ENCODE data around the gene HMGA1.

DNA sequence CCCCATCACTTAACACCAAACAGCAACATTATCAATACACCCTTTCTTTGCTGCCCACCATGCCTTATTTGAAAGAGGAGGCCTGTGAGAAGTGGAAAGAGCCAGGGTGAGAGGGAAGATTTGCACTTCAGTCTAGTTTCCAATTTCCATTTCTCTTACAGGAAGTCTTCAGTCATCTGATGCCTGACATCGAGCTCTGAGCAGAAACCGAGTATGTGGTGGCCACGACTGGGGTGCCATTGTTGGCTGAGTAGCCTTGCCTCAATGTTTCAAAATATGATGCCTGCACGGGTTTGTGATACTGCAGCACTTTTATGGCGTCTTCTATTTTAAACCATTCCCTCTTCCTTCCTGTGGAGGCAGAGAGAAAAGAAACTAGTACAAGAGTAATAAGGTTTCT is 51.9 kb downstream of the HMGA1 start:
- TF ChIP-seq, protein P1, sequence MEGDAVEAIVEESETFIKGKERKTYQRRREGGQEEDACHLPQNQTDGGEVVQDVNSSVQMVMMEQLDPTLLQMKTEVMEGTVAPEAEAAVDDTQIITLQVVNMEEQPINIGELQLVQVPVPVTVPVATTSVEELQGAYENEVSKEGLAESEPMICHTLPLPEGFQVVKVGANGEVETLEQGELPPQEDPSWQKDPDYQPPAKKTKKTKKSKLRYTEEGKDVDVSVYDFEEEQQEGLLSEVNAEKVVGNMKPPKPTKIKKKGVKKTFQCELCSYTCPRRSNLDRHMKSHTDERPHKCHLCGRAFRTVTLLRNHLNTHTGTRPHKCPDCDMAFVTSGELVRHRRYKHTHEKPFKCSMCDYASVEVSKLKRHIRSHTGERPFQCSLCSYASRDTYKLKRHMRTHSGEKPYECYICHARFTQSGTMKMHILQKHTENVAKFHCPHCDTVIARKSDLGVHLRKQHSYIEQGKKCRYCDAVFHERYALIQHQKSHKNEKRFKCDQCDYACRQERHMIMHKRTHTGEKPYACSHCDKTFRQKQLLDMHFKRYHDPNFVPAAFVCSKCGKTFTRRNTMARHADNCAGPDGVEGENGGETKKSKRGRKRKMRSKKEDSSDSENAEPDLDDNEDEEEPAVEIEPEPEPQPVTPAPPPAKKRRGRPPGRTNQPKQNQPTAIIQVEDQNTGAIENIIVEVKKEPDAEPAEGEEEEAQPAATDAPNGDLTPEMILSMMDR (IDR thresholded peaks at IDR 0.05; ENCODE audit: low read depth, low read length) = no peak
- TF ChIP-seq POLR2A (IDR thresholded peaks at IDR 0.05; ENCODE audit: extremely low read depth, insufficient read length) = no peak
